GM13976 (cell line): ENCODE results near the gene MYCBPAP.

ENCODE experiments used
- DNase-seq: peaks from one replicate; pipeline ENCODE4 v3.0.0; 2012; ENCODE audit warnings: low spot score
- CTCF ChIP-seq: IDR thresholded peaks from 2 replicates; pipeline ENCODE4 v1.5.1; 2012; ENCODE audit warnings: borderline replicate concordance, mild to moderate bottlenecking; ENCODE audit not compliant: insufficient read depth; ENCODE audit errors: extremely low read depth, missing control alignments, control extremely low read depth
- in situ Hi-C: fragments of 300-500 bp; cut with MboI; formaldehyde crosslinking; loops from one replicate; pipeline ENCODE4 v1.12.0; 2022; ENCODE audit warnings: low sequenced_read_pairs, mixed read lengths, inconsistent platforms; ENCODE audit not compliant: unreplicated experiment

Gene MYCBPAP

DNA sequence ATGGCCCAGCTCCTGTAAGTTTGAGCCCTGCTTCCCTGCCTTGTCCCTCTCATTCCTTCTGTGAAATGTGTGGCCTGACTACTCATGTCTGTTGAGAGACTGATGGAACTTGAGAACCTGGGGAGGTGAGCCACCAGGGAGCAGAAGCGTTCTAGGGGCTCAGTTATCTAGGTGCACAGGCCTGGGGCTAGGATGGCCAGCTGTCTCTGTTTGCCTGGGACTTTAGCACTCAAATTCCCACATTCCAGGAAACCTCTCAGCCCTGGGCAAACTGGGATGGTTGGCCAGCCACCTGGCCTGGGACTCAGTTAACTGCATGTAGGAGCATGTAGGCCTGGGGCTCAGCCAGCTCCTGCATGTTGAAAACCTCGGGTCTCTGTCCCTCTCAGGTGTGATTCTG is 15.0 kb downstream of the MYCBPAP start:
- TF ChIP-seq CTCF = no peak
- DNase-seq = no peak
- in situ Hi-C loops = no loop called here

DNA sequence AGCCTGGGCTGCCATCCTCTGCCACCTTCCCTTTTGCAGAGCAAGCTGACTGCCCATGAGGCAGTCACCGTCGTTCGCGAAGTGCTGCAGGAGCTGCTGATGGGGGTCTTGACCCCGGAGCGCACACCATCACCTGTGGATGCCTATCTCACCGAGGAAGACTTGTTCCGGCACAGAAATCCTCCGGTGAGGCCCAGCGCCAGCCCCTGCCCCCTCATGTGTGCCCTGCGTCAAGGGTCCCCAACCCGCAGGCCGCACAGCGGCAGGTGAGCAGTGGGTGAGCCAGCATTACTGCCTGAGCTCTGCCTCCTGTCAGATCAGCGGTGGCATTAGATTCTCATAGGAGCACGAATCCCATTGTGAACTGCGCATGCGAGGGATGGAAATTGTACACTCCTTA is 16.6 kb downstream of the MYCBPAP start:
- DNase-seq = no peak
- TF ChIP-seq CTCF = no peak
- in situ Hi-C loops = no loop called here

- in situ Hi-C loops = no loop called here
- DNase-seq = no peak
- TF ChIP-seq CTCF = no peak
Observed at GRCh38 chr17:50527155-50527762, 19.0 kb downstream of the MYCBPAP start.

DNA sequence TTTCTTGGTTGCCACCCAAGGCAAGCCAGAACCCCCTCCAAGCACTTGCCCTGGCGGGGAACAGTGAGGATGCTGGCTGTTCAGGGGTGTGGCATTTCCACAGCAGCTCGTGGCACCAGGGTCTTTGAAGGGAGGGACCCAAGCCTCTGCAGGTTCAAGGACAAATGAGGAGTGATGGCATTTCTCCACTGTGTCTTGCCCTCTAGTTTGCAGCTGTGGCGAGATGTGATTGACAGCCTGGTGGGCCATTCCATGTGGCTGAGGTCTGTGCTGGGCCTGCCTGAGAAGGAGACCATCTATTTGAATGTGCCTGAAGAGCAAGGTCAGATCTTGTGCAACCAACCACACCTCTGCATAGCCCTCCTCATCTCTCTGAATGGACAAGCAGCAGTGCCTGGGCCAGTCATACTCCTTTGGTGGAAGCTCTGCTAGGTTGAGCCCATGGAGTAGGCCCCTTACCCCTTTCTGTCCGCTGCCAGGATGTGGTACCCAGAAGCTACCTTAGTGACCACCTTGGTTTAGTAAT is 19.8 kb downstream of the MYCBPAP start:
- no peak for TF ChIP-seq CTCF
- in situ Hi-C loops = no loop called here
- no peak for DNase-seq

GRCh38 chr17:50529849-50530248 is 21.6 kb downstream of the MYCBPAP start:
- TF ChIP-seq CTCF = no peak
- DNase-seq = no peak
- in situ Hi-C loops = no loop called here

GRCh38 chr17:50531428-50532025 is 23.3 kb downstream of the MYCBPAP start:
- in situ Hi-C loops = no loop called here
- no peak for TF ChIP-seq CTCF
- DNase-seq = no peak
